H9 (cell line): ENCODE measurements around the gene ISG20. TPM values are rescaled to one million over a fixed set of nuclear protein-coding genes. Genes with fewer than 3 reads are reported as not detected.

Experiments
- DNase-seq: peaks from one replicate; pipeline ENCODE4 v3.0.0-alpha.2; 2017
- H2AFZ ChIP-seq: one replicate; pipeline ENCODE4 v1.6.1; 2013; ENCODE audit warnings: mild to moderate bottlenecking, low read length, control low read depth, moderate library complexity
- H2AK5ac ChIP-seq: 2 replicates; pipeline ENCODE4 v1.6.1; 2013; ENCODE audit warnings: low read length, control low read depth, mixed read lengths; ENCODE audit not compliant: insufficient read length
- H2BK120ac ChIP-seq: one replicate; pipeline ENCODE4 v1.6.1; 2013; ENCODE audit warnings: low read depth, mild to moderate bottlenecking, low read length, control low read depth, inconsistent platforms; ENCODE audit not compliant: poor library complexity, severe bottlenecking
- H2BK12ac ChIP-seq: 2 replicates; pipeline ENCODE4 v1.6.1; 2013; ENCODE audit warnings: low read length, control low read depth, mixed read lengths, low read depth; ENCODE audit not compliant: insufficient read length
- H2BK15ac ChIP-seq: 2 replicates; pipeline ENCODE4 v1.6.1; 2013; ENCODE audit warnings: low read depth, low read length, control low read depth
- H2BK20ac ChIP-seq: one replicate; pipeline ENCODE4 v1.6.1; 2013; ENCODE audit warnings: low read depth, mild to moderate bottlenecking, low read length, control low read depth, inconsistent platforms; ENCODE audit not compliant: poor library complexity, severe bottlenecking
- H2BK5ac ChIP-seq: 2 replicates; pipeline ENCODE4 v1.6.1; 2013; ENCODE audit warnings: low read length, control low read depth, mixed read lengths; ENCODE audit not compliant: insufficient read length
- H3K14ac ChIP-seq: 2 replicates; pipeline ENCODE4 v1.6.1; 2013; ENCODE audit warnings: low read length, control low read depth; ENCODE audit not compliant: insufficient read depth
- H3K18ac ChIP-seq: 2 replicates; pipeline ENCODE4 v1.6.1; 2013; ENCODE audit warnings: low read depth, mild to moderate bottlenecking, mixed read lengths, low read length, control low read depth; ENCODE audit not compliant: insufficient read length
- H3K23ac ChIP-seq: 2 replicates; pipeline ENCODE4 v1.6.1; 2013; ENCODE audit warnings: low read length, control low read depth, mixed read lengths, low read depth; ENCODE audit not compliant: insufficient read length
- H3K23me2 ChIP-seq: 2 replicates; pipeline ENCODE4 v1.6.1; 2013; ENCODE audit warnings: low read depth, mild to moderate bottlenecking, mixed read lengths, low read length, control low read depth; ENCODE audit not compliant: insufficient read length, poor library complexity, severe bottlenecking
- H3K27ac ChIP-seq: 2 replicates; pipeline ENCODE4 v1.5.1; 2013; ENCODE audit warnings: low read length, control low read depth, mixed read lengths, low read depth; ENCODE audit not compliant: insufficient read length
- H3K27me3 ChIP-seq: 2 replicates; pipeline ENCODE4 v1.6.1; 2013; ENCODE audit warnings: low read length, control low read depth, inconsistent platforms; ENCODE audit not compliant: insufficient read depth
- H3K4ac ChIP-seq: 2 replicates; pipeline ENCODE4 v1.6.1; 2013; ENCODE audit warnings: low read depth, mild to moderate bottlenecking, control low read depth, inconsistent platforms, low read length, moderate library complexity
- H3K4me1 ChIP-seq: 2 replicates; pipeline ENCODE4 v1.6.1; 2013; ENCODE audit warnings: low read length, control low read depth, inconsistent platforms; ENCODE audit not compliant: insufficient read depth
- H3K4me2 ChIP-seq: 2 replicates; pipeline ENCODE4 v1.6.1; 2013; ENCODE audit warnings: low read length, control low read depth, mixed read lengths; ENCODE audit not compliant: insufficient read length, insufficient read depth
- H3K56ac ChIP-seq: 2 replicates; pipeline ENCODE4 v1.6.1; 2013; ENCODE audit warnings: low read depth, mild to moderate bottlenecking, mixed read lengths, low read length, control low read depth; ENCODE audit not compliant: insufficient read length
- H3K79me1 ChIP-seq: 2 replicates; pipeline ENCODE4 v1.6.1; 2013; ENCODE audit warnings: low read depth, mild to moderate bottlenecking, moderate library complexity, low read length, control low read depth, inconsistent platforms; ENCODE audit not compliant: insufficient read depth, poor library complexity, severe bottlenecking
- H3K79me2 ChIP-seq: 2 replicates; pipeline ENCODE4 v1.6.1; 2013; ENCODE audit warnings: low read length, control low read depth, inconsistent platforms; ENCODE audit not compliant: insufficient read depth
- H3K9ac ChIP-seq: 2 replicates; pipeline ENCODE4 v1.6.1; 2013; ENCODE audit warnings: low read length, control low read depth, mixed read lengths; ENCODE audit not compliant: insufficient read length; ENCODE audit errors: extremely low read depth
- H3K9me3 ChIP-seq: one replicate; pipeline ENCODE4 v1.6.1; 2013; ENCODE audit warnings: low read depth, low read length, inconsistent platforms; ENCODE audit not compliant: control insufficient read depth
- H3T11ph ChIP-seq: one replicate; pipeline ENCODE4 v1.6.1; 2013; ENCODE audit warnings: mild to moderate bottlenecking, low read length, control low read depth, inconsistent platforms
- H4K20me1 ChIP-seq: one replicate; pipeline ENCODE4 v1.6.1; 2013; ENCODE audit not compliant: control insufficient read depth, insufficient read length, insufficient read depth
- H4K5ac ChIP-seq: 2 replicates; pipeline ENCODE4 v1.6.1; 2013; ENCODE audit warnings: low read depth, mild to moderate bottlenecking, mixed read lengths, low read length, control low read depth; ENCODE audit not compliant: insufficient read length
- H4K8ac ChIP-seq: replicated peaks from 2 replicates; pipeline ENCODE4 v1.6.1; 2013; ENCODE audit warnings: low read length, control low read depth, mixed read lengths, low read depth; ENCODE audit not compliant: insufficient read length
- H4K91ac ChIP-seq: 2 replicates; pipeline ENCODE4 v1.6.1; 2013; ENCODE audit warnings: low read depth, mild to moderate bottlenecking, moderate library complexity, mixed read lengths, low read length, control low read depth; ENCODE audit not compliant: insufficient read length
- H3K27ac Mint-ChIP-seq, 3 experiments: 2 replicates in 2 of 3; 3 replicates in 1 of 3; pipeline ENCODE4 v1.8.0; 2020 to 2021; ENCODE audit warnings: mixed read lengths in 3 of 3, mild to moderate bottlenecking in 1 of 3, moderate library complexity in 1 of 3
- H3K27me3 Mint-ChIP-seq: 2 replicates; pipeline ENCODE4 v1.8.0; 2021; ENCODE audit warnings: low read depth, mild to moderate bottlenecking, moderate library complexity, mixed read lengths
- H3K36me3 Mint-ChIP-seq, 3 experiments: 2 replicates in 2 of 3; 3 replicates in 1 of 3; pipeline ENCODE4 v1.8.0; 2020 to 2021; ENCODE audit warnings: low read depth in 3 of 3, mixed read lengths in 3 of 3; ENCODE audit not compliant: insufficient read depth in 1 of 3
- H3K4me1 Mint-ChIP-seq, 2 experiments: 2 replicates each; pipeline ENCODE4 v1.8.0; 2020; ENCODE audit warnings: mixed read lengths in 2 of 2
- H3K4me3 Mint-ChIP-seq, 2 experiments: 2 replicates in 1 of 2; 3 replicates in 1 of 2; pipeline ENCODE4 v1.8.0; 2020 to 2021; ENCODE audit warnings: mild to moderate bottlenecking in 2 of 2, mixed read lengths in 2 of 2, moderate library complexity in 1 of 2
- H3K9me3 Mint-ChIP-seq, 2 experiments: 2 replicates in 1 of 2; 3 replicates in 1 of 2; pipeline ENCODE4 v1.8.0; 2020; ENCODE audit warnings: mild to moderate bottlenecking in 2 of 2, mixed read lengths in 2 of 2, moderate library complexity in 1 of 2
- CTCF ChIP-seq: fragments of 200-600 bp; sonication (generic); conservative IDR thresholded peaks from 3 replicates; pipeline ENCODE4 v1.8.0; 2021; ENCODE audit warnings: antibody characterized with exemption, mild to moderate bottlenecking
- WGBS: extraction: QIAGEN DNeasy Blood & Tissue Kit; methylation state at CpG from one replicate; pipeline ENCODE4 v1.1.7; 2013; ENCODE audit warnings: missing lambda C conversion rate, low lambda C conversion rate, mixed read lengths; ENCODE audit not compliant: insufficient read length; ENCODE audit errors: extremely low coverage; 5-methylcytosine and 5-hydroxymethylcytosine counted together
- total RNA-seq: library from RNA; stranded (reverse); gene quantifications from 2 replicates; pipeline ENCODE4 v1.2.1, GENCODE V29; 2021

Gene ISG20
- total RNA-seq, 1 experiment from 2014 or later, result 7.4 TPM

DNA sequence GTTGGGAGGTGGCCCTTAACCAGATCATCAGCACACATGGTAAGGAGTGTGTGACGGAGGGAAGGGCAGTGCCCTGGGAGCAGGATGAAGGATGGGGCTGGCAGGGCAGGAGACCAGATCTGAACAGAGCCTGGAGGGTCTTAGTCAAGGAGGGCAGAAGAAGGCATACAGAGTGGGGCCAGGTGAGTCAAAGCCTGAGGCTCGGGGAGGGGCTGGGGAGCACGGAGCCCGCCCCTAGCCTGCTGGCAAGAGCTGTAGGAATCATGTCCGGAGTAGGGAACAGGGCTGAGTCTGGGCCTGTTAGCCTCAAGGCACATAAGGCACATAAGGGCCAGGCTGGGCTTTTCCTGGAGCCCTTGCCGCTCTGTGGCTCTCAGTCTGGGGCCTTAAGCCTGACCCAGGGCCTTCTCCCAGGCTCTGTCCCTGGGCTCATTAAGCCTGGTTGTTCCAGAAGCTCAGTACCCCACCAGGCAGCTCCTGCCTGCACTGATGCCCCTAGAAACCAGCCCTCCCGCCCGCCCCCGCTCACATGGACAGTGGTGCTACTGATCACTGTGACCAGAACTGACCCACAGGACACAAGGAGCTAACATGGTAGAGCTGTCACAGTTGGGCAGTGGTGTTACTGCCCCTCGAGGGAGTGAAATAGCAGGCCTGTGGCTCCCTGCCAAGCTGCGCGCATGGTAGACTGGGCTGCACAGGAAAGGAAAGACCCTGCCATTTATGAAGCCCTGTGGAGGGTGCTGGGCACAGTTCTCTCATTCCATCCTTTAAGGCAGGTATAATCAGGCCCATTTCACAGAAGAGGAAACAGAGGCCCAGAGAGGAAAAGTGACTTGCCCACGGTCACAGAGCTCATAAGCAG lies 14.6 kb downstream of the ISG20 start:
- Mint-ChIP-seq H3K4me1 (peaks cover 33 to 36% of the 10 kb centered on the region in 2 experiments), H3K9me3 (no peaks in the 10 kb centered on the region), H3K4me3 (no peak overlapping the region), H3K27ac (peak overlapping the region in 2 of 3 experiments; percentile 22 to 33; a peak in 2 of 7 replicates), H3K36me3 (no peaks in the 10 kb centered on the region), H3K27me3 (peaks cover 2% of the 10 kb centered on the region)
- Histone ChIP-seq H3K14ac (peak overlapping the region; percentile 46; the same call in 1 of the 2 replicates), H2BK120ac (no peak overlapping the region), H3K4ac (no peak overlapping the region), H3K9me3 (no peaks in the 10 kb centered on the region), H2BK20ac (no peak overlapping the region), H3K18ac (no peak overlapping the region), H4K5ac (no peak overlapping the region), H2BK12ac (no peak overlapping the region), H2BK5ac (no peak overlapping the region), H3K27me3 (no peaks in the 10 kb centered on the region), H2BK15ac (no peak overlapping the region), H3K56ac (no peak overlapping the region), H3T11ph (no peak overlapping the region), H2AK5ac (no peak overlapping the region), H4K20me1 (peaks cover under 1% of the 10 kb centered on the region), H3K27ac (no peak overlapping the region), H3K4me1 (no peaks in the 10 kb centered on the region; the same call in 1 of the 2 replicates), H3K4me2 (no peak overlapping the region), H3K23ac (no peak overlapping the region), H3K79me1 (no peaks in the 10 kb centered on the region), H3K79me2 (no peaks in the 10 kb centered on the region), H3K23me2 (no peaks in the 10 kb centered on the region), H2AFZ (no peak overlapping the region), H4K91ac (no peak overlapping the region), H3K9ac (no peak overlapping the region), H4K8ac (no peak overlapping the region)
- DNase-seq, result no peak
- no CpG with 5 or more reads among the region's 13 CpGs for WGBS
- no peak for TF ChIP-seq CTCF
